HG03432 (cell line): ENCODE data around the gene OGA.
"Not testable (repeated sequence)": the region's sequence is repeated elsewhere in the genome, so short reads cannot be mapped to it uniquely, and the experiment has no call there.

Experiments used
- ATAC-seq: cut with Tn5 transposase; IDR thresholded peaks from one replicate; pipeline ENCODE4 v1.9.1; 2021; ENCODE audit warnings: mild to moderate bottlenecking, moderate library complexity; ENCODE audit not compliant: unreplicated experiment

OGA gene

GRCh38 chr10:101807158-101807557, 11.1 kb downstream of the OGA start:
- ATAC-seq = no peak

DNA sequence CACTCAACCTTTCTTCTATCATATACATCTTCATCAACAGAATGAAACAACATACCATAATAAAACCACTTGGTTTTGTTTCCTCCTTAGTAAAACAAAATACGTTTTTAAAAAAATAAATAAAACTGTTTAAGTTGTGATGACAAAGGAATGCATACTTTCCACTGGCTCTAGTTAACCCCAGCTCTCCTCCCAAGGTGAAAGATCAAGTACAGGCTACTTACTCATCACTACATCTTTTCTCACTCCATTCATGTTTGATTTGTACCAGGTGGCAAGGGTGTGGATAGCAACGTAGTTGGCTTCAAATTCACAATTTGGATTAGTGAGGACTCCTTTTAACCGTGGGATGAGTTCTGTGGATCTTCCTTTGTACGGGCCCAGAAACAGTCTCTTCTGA, 14.7 kb downstream of the OGA start:
- no peak for ATAC-seq

GRCh38 chr10:101797403-101798059, 20.7 kb downstream of the OGA start:
- ATAC-seq = no peak

- ATAC-seq = no peak
These were observed 24.7 kb downstream of the OGA start for GRCh38 chr10:101793526-101793925.

DNA sequence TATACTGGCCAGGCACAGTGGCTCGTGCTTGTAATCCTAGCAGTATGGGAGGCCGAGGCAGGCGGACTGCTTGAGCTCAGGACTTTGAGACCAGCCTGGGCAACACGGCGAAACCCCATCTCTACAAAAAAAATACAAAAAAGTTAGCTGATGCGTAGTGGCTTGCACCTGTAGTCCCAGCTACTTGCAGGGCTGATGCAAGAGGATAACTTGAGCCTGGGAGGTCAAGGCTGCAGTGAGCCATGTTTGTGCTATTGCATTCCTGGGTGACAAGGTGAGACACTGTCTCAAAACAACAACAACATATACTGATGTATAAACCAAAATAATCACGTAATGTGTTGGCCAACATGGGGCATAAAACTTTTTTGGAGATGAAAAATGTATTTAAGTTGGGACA, 28.6 kb downstream of the OGA start:
- ATAC-seq = no peak

DNA sequence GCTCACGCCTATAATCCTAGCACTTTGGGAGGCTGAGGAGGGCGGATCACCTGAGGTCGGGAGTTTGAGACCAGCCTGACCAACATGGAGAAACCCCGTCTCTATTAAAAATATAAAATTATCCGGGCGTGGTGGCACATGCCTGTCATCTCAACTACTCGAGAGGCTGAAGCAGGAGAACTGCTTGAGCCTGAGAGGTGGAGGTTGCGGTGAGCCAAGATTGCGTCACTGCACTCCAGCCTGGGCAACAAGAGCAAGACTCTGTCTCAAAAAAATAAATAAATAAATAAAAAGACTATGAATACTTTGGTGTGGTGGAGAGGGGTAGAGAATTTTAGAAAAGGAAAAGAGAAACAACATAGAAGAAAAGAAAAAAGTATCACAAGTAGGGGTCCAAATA, 29.0 kb downstream of the OGA start:
- ATAC-seq = not testable (repeated sequence)

GRCh38 chr10:101785801-101786200, 32.4 kb downstream of the OGA start:
- no peak for ATAC-seq

DNA sequence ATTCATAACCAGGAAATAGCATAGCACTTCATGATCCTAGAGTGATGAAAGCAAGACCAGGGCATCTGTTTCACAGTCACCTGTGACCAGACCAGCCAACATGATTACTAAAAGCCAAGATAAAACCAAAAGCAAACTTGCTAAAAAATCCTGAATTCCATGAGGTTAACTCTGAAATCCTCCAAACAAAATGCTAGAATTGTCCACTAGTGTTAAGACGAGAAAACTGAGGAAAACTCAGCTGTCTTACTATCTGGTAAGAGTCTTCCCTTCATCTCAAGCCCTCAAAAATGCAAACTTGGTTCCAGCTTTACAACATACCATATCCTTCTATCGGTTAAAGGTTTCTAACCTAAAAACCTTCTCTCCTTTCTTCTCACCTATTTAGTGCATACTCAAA, 33.7 kb downstream of the OGA start:
- ATAC-seq = no peak

- ATAC-seq = no peak
These were observed 34.5 kb downstream of the OGA start for GRCh38 chr10:101783736-101784118.

DNA sequence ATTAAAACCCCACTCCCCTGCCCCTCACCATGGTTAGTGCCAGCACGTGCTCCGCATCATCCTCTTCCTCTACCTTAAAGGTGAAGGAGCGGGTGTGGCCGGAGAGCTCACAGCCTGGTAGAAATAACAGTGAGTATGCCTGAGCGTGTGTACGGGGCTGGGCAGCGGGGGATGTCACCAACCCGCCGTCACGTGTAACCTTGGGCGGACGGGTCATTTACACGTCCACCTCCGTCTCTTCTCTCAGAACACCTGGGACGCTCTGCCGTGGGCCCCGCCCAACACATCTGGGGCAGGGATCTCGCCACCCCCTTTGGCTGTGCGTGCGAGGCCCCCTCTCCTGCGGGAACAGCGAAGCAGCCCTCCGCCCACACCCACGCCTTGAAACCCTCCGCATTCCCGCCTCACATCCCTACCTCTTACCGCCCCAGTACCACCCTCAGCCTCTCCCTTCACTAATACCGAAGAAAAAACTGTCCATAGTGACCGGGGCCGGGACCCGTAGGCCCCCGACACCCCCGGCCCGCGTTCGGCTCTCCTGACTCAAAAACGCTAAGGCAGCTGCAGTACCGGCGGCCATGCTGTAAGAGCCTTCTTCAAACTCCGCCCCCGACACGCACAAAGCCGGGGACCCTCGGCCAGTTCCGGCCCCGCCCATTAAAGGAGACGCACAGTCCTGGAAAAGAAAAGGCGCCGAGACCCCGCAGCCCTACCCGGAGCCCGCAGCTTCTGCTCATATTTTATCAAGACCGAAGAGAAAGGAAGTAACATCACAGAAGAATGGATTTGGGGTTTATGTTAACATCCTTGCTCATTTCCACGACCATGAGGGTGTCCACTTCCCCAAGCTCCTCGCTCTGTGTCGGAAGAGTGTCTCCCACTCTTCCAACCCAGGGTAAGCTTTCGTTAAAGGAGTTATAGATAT, 35.2 kb downstream of the OGA start, which contains the start of gene NPM3:
Gene NPM3 (minus strand): TSS at position 636 of the 925 bp plus-strand sequence. CDS start 56 bp downstream, at position 580.
- peak; percentile 70 for ATAC-seq

- ATAC-seq = no peak
These were observed 36.0 kb downstream of the OGA start for GRCh38 chr10:101781984-101782810.

GRCh38 chr10:101781655-101781983, 36.6 kb downstream of the OGA start:
- ATAC-seq = no peak

DNA sequence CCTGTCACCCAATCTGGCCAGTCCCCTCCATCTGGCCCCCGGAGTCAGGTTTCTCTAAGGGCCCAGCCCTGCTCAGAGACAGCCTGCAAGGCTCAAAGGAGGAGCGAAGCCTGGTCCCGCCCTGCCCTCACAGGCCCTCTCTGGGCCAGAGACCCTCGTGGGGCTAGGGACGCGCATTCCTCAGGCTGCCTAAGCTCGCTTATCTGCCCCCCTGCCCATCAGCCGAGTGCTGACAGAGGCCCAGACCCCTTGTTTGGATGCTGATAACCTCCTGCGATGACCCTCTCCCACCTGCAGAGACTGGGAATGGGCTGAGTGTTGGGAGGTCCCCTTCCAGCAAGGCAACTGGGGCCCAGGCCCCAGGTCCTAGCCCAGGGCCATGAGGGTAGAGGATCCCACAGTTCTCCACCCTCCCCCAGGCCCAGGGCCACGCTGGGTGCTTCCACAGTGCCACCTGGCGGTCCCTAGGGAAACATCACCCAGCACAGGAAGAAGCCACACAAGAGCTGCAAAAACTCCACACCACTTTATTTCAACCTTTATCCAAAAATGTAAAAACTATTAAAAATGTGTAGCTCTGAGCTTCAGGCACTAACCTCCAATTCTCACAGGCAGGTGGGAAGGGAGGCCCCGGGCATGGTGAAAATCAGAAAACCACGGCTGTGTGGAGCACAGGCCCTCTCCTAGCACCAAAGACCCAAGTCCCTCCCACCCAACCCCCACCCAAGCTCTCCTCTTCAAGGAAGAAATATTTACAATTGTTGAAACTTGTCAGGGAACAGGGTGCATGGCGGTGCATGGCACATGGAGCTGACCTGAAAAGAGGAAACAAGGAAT, 37.2 kb downstream of the OGA start:
- ATAC-seq = no peak

GRCh38 chr10:101780187-101780817, 37.9 kb downstream of the OGA start:
- no peak for ATAC-seq

- ATAC-seq = peak; percentile 52
These were observed 38.6 kb downstream of the OGA start for GRCh38 chr10:101779544-101780186.

GRCh38 chr10:101778781-101779543, 39.3 kb downstream of the OGA start:
- ATAC-seq = no peak

DNA sequence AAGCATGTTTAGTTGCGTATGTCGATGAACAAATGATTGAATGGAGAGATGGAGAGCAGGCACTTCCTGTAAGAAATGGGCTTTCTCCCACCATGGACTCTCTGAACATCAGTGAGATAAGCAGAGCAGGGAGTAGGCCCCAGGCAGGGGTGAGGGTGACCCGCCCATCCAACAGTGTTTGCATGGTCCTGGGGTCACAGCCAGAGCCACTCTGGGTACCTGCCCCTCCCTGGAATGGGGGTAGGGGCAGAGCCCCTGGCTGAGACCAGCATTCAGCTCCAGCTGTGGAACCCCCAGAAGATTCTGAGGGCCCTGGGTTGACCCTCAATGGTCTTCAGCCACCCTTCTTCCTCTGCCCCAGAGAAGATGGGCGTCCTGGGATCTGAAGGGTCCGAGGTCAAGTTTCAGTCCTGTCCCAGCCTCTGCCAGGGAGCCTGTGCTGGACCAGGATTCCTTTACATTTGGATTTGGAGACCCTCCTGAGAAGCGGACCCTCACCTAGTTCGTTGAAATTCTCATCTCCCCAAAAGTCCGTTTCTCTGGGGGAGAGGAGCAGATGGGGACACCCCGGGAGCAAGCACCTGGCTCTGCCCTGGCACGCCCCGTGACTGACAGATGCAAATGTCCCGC, 40.0 kb downstream of the OGA start:
- no peak for ATAC-seq

- no peak for ATAC-seq
These were observed 40.6 kb downstream of the OGA start for GRCh38 chr10:101777619-101778145.
